Jurkat, Clone E6-1 (cell line): ENCODE data around the gene F2.

Experiments used
- DNase-seq: peaks from one replicate; pipeline ENCODE4 v3.0.0-alpha.2; 2011; ENCODE audit warnings: low read depth, low spot score
- H3K4me3 ChIP-seq: 2 replicates; pipeline ENCODE4 v1.5.1; 2011; ENCODE audit warnings: mild to moderate bottlenecking, low read length, control low read depth, moderate library complexity

The F2 gene

GRCh38 chr11:46733234-46733633 is 14.2 kb downstream of the F2 start:
- no peak for DNase-seq

DNA sequence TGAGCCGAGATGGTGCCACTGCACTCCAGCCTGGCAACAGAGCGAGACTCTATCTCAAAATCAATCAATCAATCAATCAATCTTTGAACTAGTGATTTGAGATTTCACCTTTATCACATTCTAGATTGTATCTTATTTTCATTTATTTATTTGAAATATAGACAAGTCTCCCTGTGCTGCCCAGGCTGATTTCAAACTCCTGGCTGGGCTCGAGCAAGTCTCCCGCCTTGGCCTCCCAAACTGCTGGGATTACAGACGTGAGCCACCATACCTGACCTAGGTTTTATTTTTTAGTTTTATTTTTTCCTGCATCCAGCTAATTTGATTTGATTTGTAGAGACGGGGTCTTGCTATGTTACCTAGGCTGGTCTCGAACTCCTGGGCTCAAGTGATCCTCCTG is 17.1 kb downstream of the F2 start:
- no peak overlapping the region for H3K4me3 ChIP-seq
- DNase-seq: no peak

More at GRCh38 chr11:46733234-46733633, 14.2 kb downstream of the F2 start:
- H3K4me3 ChIP-seq: no peak overlapping the region

DNA sequence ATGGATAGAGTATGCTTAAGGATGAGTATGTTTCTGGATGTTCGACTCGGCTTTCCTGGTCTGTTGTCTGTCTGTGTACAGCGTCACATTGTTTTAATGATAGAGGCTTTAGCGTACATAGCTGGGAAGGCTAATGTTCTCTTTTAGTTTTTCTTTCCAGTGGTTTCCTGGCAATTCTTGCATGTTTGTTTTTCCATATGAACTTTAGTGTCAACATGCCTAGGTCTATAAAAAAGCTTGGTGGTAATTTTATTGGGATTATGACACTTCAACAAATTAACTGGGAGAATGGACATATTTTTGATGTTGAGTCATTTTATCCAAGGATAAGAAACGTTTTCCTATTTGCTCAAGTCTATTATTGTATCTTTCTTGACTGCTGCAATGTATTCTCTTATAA is 17.6 kb downstream of the F2 start:
- no peak for DNase-seq

DNA sequence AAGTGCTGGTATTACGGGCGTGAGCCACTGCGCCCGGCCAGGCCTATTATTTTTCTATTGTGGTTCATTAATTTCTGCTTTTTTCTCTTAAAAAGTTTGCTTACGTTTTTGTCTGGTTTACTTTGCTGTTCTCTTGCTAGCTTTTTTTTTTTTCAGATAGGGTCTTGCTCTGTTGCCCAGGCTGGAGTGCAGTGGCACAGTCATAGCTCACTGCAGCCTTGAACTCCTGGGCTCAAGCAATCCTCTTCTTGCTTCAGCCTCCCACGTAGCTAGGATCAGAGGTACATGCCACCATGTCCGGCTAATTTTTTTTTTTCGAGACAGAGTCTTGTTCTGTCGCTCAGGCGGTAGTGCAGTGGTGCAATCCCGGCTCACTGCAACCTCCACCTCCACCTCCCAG is 18.7 kb downstream of the F2 start:
- H3K4me3 ChIP-seq: no peak overlapping the region
- DNase-seq: no peak

More for the DNA sequence above, 17.6 kb downstream of the F2 start:
- H3K4me3 ChIP-seq: no peak overlapping the region

GRCh38 chr11:46738887-46739286 is 19.9 kb downstream of the F2 start:
- DNase-seq: no peak
- no peak overlapping the region for H3K4me3 ChIP-seq

- no peak overlapping the region for H3K4me3 ChIP-seq
- DNase-seq: no peak
Measured at GRCh38 chr11:46741600-46742484, 22.8 kb downstream of the F2 start.

- H3K4me3 ChIP-seq: no peak overlapping the region
- DNase-seq: no peak
Measured at GRCh38 chr11:46743043-46743442, 24.0 kb downstream of the F2 start.

GRCh38 chr11:46743693-46744339 is 24.8 kb downstream of the F2 start:
- DNase-seq: no peak

DNA sequence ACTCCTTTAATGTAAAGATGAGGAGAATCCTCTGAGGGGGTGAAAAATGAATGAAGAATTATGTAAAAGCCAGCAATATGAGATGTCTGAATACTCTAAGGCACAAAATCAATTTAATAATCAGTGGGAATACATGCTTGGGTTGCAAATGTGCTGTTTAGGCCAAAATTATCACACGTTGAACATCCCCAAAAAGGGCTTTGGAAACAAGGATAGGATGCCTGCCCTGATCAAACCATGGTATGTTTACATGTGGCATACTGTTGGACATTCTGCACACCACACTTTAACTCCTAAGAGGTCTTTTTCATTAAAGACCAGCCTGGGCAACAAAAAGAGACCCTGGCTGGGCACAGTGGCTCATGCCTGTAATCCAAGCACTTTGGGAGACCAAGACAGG is 26.3 kb downstream of the F2 start:
- no peak overlapping the region for H3K4me3 ChIP-seq
- no peak for DNase-seq

More at GRCh38 chr11:46743693-46744339, 24.8 kb downstream of the F2 start:
- H3K4me3 ChIP-seq: no peak overlapping the region

GRCh38 chr11:46745995-46746394 is 27.0 kb downstream of the F2 start:
- no peak overlapping the region for H3K4me3 ChIP-seq
- DNase-seq: no peak

DNA sequence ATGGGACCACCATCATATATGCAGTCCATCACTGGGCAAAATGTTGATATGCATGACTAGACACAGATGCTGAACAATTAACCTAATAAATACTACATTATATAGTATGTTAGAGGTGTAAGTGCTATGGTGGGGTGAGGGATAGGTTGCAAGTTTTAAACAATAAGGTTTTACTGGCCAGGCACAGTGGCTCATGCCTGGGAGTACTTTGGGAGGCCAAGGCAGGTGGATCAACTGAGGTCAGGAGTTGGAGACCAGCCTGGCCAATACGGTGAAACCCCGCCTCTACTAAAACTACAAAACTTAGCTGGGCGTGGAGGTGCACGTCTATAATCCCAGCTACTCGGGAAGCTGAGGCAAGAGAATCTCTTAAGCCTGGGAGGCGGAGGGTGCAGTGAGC is 28.1 kb downstream of the F2 start:
- H3K4me3 ChIP-seq: no peak overlapping the region

GRCh38 chr11:46755962-46756361 is 36.9 kb downstream of the F2 start:
- no peak for DNase-seq
- no peak overlapping the region for H3K4me3 ChIP-seq

More for the DNA sequence above, 28.1 kb downstream of the F2 start:
- DNase-seq: no peak

- no peak overlapping the region for H3K4me3 ChIP-seq
- no peak for DNase-seq
Measured at GRCh38 chr11:46759196-46759595, 40.2 kb downstream of the F2 start.

DNA sequence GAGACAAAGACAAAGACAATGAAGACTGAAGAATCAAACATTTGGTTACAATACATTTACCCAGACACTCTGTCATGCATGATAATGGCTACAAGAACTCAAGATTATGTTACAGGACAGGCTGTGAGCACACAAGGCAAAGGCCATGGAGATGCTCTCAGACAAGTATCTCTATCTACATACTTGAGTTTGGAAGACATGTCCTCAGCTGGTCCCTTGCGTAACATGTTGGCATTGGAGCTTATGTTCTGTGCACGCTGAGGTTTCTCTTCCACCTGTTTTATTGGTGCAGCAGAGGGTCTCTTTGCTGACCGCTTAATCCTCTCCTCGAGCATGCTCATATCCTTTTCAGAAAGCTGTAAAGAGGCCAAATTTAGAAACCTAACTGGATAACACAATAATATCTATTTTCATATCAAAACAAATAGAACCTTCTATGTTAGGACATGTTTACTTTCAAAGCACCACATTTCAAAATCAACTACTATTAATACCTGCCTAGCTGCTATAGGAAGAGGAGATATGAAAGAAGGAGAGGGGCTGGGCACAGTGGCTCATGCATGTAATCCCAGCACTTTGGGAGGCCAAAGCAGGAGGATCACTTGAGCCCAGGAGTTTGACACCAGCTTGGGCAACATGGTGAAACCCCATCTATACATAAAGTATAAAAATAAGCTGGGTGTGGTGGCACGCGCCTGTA is 41.6 kb downstream of the F2 start:
- DNase-seq: no peak
- no peak overlapping the region for H3K4me3 ChIP-seq

- no peak for DNase-seq
- H3K4me3 ChIP-seq: no peak overlapping the region
Measured at GRCh38 chr11:46761807-46762206, 42.8 kb downstream of the F2 start.

GRCh38 chr11:46762248-46762647 is 43.2 kb downstream of the F2 start:
- H3K4me3 ChIP-seq: no peak overlapping the region
- no peak for DNase-seq

- no peak overlapping the region for H3K4me3 ChIP-seq
- DNase-seq: no peak
Measured at GRCh38 chr11:46766656-46767055, 47.6 kb downstream of the F2 start.

GRCh38 chr11:46769636-46770221 is 50.7 kb downstream of the F2 start:
- H3K4me3 ChIP-seq: no peak overlapping the region

DNA sequence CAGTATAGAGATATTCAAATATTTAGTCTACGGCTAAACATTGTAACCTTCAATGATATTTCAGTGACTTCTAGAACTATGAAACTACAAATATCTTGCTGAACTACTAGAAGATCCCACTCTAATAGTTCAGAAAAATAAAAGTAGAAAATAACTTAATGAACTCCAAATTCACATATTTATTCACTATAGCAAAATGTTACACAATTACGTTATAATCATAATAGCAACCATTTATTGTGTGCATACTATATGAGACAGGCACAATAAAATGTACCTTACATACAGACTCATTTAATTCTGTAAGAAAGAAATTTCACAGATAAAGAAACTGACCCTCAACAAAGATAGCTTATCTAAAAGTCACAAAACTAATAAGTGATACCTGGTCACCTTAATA is 57.9 kb downstream of the F2 start:
- no peak for DNase-seq
- H3K4me3 ChIP-seq: no peak overlapping the region

More at GRCh38 chr11:46769636-46770221, 50.7 kb downstream of the F2 start:
- no peak for DNase-seq

DNA sequence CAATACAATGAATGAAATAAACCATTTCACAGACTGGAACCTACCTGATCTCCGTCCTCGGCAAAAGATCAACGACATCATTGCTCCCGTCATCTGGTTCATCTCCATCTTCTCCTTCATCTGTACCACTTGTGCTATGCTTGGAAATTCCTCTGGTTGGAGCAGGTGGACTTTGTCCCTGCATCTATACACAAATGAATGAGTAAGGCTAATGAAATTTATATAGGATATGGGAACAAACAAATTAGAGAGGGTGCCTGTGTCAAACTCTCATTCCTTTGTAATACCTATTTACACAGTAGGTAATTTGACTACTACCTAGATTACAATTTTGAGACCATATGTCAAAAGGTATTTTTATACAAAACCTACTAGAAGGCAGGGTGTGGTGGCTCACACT is 59.4 kb downstream of the F2 start:
- DNase-seq: no peak
- H3K4me3 ChIP-seq: no peak overlapping the region
